ENCODE results near the gene FAM217B.

Gene FAM217B

GRCh38 chr20:59925899-59926298 is 14.3 kb upstream of the FAM217B start:
- H3K4me1 Mint-ChIP-seq: peaks cover 16% of the 10 kb centered on the region

DNA sequence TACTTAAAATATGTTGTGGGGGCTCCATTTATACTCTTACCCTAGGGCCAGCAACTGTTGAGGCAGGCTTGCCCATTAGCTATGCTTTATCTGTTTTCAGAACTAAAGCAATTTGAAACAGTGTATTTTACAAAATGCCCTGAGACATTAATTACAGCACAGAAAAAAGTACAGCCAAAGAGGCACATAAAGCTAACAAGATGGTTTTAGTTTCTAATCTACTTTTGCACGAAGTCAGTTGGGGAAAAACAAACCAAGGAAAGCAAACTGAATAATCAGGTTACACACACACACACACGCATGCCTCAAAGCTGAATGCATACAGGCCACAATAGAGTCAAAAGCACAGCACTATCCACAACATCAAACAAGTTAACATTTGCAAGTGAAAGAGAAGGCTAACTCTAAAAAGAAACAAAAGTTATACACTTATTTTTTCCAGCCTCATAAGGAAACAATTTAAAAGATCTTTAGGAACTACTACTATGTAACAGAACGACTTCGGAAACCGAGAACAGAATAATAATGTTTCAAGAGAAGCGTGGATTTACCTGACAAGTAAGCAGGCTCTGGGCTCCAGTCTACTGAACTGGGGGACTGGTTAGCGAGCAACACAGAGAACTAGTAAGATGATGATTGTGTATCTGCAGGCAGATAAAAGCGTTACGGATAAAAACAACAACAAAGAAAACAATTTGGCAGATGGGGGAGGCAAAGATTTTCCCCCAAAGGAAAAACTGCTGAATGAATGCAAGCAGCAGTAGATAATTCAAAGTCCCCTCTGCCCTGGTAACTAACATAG is 8.5 kb upstream of the FAM217B start:
- Mint-ChIP-seq H3K9me3 (no peaks in the 10 kb centered on the region), H3K4me1 (peaks cover 7% of the 10 kb centered on the region), H3K27ac (peak overlapping the region in 2 of 3 experiments; percentile 13 to 16), H3K36me3 (ENCODE audit: low read depth) (no peaks in the 10 kb centered on the region), H3K27me3 (ENCODE audit: low read depth) (peaks cover 30% of the 10 kb centered on the region), H3K4me3 (peak overlapping the region; percentile 46 to 76 (median 74))
- TF ChIP-seq, protein P1, sequence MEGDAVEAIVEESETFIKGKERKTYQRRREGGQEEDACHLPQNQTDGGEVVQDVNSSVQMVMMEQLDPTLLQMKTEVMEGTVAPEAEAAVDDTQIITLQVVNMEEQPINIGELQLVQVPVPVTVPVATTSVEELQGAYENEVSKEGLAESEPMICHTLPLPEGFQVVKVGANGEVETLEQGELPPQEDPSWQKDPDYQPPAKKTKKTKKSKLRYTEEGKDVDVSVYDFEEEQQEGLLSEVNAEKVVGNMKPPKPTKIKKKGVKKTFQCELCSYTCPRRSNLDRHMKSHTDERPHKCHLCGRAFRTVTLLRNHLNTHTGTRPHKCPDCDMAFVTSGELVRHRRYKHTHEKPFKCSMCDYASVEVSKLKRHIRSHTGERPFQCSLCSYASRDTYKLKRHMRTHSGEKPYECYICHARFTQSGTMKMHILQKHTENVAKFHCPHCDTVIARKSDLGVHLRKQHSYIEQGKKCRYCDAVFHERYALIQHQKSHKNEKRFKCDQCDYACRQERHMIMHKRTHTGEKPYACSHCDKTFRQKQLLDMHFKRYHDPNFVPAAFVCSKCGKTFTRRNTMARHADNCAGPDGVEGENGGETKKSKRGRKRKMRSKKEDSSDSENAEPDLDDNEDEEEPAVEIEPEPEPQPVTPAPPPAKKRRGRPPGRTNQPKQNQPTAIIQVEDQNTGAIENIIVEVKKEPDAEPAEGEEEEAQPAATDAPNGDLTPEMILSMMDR (IDR thresholded peaks at IDR 0.05; ENCODE audit: unreplicated experiment in 3 of 3): no peak

More at GRCh38 chr20:59925899-59926298, 14.3 kb upstream of the FAM217B start:
- H3K27ac Mint-ChIP-seq: peak overlapping the region; percentile 34 to 84 (median 63)
- H3K36me3 Mint-ChIP-seq (ENCODE audit: low read depth): no peaks in the 10 kb centered on the region
- H3K9me3 Mint-ChIP-seq: no peaks in the 10 kb centered on the region
- TF ChIP-seq, protein P1 (IDR thresholded peaks at IDR 0.05; ENCODE audit: unreplicated experiment in 3 of 3): no peak
- H3K27me3 Mint-ChIP-seq (ENCODE audit: low read depth): peaks cover 7% of the 10 kb centered on the region
- H3K4me3 Mint-ChIP-seq: peak overlapping the region in 1 of 3 experiments; percentile 11

GRCh38 chr20:59932616-59933295 is 7.4 kb upstream of the FAM217B start:
- peak overlapping the region in 2 of 3 experiments; percentile 55 to 63 for H3K4me3 Mint-ChIP-seq
- peaks cover 15% of the 10 kb centered on the region for H3K4me1 Mint-ChIP-seq
- no peak overlapping the region for H3K27ac Mint-ChIP-seq
- H3K36me3 Mint-ChIP-seq (ENCODE audit: low read depth): no peaks in the 10 kb centered on the region
- TF ChIP-seq, protein P1 (IDR thresholded peaks at IDR 0.05; ENCODE audit: unreplicated experiment in 3 of 3): no peak
- H3K9me3 Mint-ChIP-seq: no peaks in the 10 kb centered on the region
- peaks cover 30% of the 10 kb centered on the region for H3K27me3 Mint-ChIP-seq (ENCODE audit: low read depth)

- H3K27ac Mint-ChIP-seq: no peak within 1 kb of the TSS
Observed at GRCh38 chr20:59933296-59933848, 6.8 kb upstream of the FAM217B start, which contains the start of gene SYCP2. TSS of gene SYCP2 (minus strand) at chr20:59933637. CDS start at chr20:59922413, 11,224 bp downstream.

GRCh38 chr20:59933849-59934585 is 6.2 kb upstream of the FAM217B start:
- Mint-ChIP-seq H3K4me1 (peaks cover 27% of the 10 kb centered on the region), H3K9me3 (no peaks in the 10 kb centered on the region), H3K4me3 (peak overlapping the region; percentile 81 to 83 (median 83)), H3K36me3 (ENCODE audit: low read depth) (no peaks in the 10 kb centered on the region), H3K27ac (no peak overlapping the region), H3K27me3 (ENCODE audit: low read depth) (peaks cover 30% of the 10 kb centered on the region)
- TF ChIP-seq, protein P1 (IDR thresholded peaks at IDR 0.05; ENCODE audit: unreplicated experiment in 3 of 3): peak; percentile 81 to 99 (median 97)

More at GRCh38 chr20:59933296-59933848, 6.8 kb upstream of the FAM217B start, which contains the start of gene SYCP2:
- TF ChIP-seq, protein P1 (IDR thresholded peaks at IDR 0.05; ENCODE audit: unreplicated experiment in 3 of 3): no peak
- no peaks in the 10 kb centered on the region for H3K9me3 Mint-ChIP-seq
- peaks cover 30% of the 10 kb centered on the region for H3K27me3 Mint-ChIP-seq (ENCODE audit: low read depth)
- H3K4me3 Mint-ChIP-seq: peak within 1 kb of the TSS; percentile 81 to 83 (median 83)
- peaks cover 21% of the 10 kb centered on the region for H3K4me1 Mint-ChIP-seq
- H3K36me3 Mint-ChIP-seq (ENCODE audit: low read depth): no peaks in the 10 kb centered on the region

All from nephron (organoid).